Measurements from ENCODE around the gene PSD4.

The PSD4 gene

GRCh38 chr2:113209011-113209645 lies 35.4 kb downstream of the PSD4 start:
- DNase-seq = no peak

- DNase-seq = no peak
Measured at GRCh38 chr2:113209646-113210171, 35.9 kb downstream of the PSD4 start.

- no peak for DNase-seq
Measured at GRCh38 chr2:113211226-113212105, 37.7 kb downstream of the PSD4 start.

GRCh38 chr2:113212245-113213060 lies 38.7 kb downstream of the PSD4 start:
- no peak for DNase-seq

- DNase-seq = no peak
Measured at GRCh38 chr2:113213061-113213930, 39.5 kb downstream of the PSD4 start.

- no peak for DNase-seq
Measured at GRCh38 chr2:113214141-113214540, 40.4 kb downstream of the PSD4 start.

- DNase-seq = no peak
Measured at GRCh38 chr2:113215056-113215455, 41.3 kb downstream of the PSD4 start.

GRCh38 chr2:113216321-113216720 lies 42.5 kb downstream of the PSD4 start:
- no peak for DNase-seq

GRCh38 chr2:113216891-113217454 lies 43.2 kb downstream of the PSD4 start:
- DNase-seq = no peak

- no peak for DNase-seq
Measured at GRCh38 chr2:113217455-113218282, 43.9 kb downstream of the PSD4 start.

- DNase-seq = no peak
Measured at GRCh38 chr2:113218283-113219091, 44.7 kb downstream of the PSD4 start.

- no peak for DNase-seq
Measured at GRCh38 chr2:113219092-113219441, 45.3 kb downstream of the PSD4 start.

- no peak for DNase-seq
Measured at GRCh38 chr2:113219525-113219888, 45.7 kb downstream of the PSD4 start.

- DNase-seq = peak; percentile 42
Measured at GRCh38 chr2:113219889-113220641, 46.3 kb downstream of the PSD4 start.

- no peak for DNase-seq
Measured at GRCh38 chr2:113220970-113221708, 47.4 kb downstream of the PSD4 start.

- no peak for DNase-seq
Measured at GRCh38 chr2:113221846-113222245, 48.1 kb downstream of the PSD4 start.

- no peak for DNase-seq
Measured at GRCh38 chr2:113223813-113224212, 50.0 kb downstream of the PSD4 start.

GRCh38 chr2:113224647-113225236 lies 51.0 kb downstream of the PSD4 start:
- no peak for DNase-seq

All from NCI-H2029 (cell line).